Motor neuron (in vitro differentiated cells): Measurements from ENCODE around the gene SGMS2. TPM values are rescaled to one million over a fixed set of nuclear protein-coding genes. Genes with fewer than 3 reads are reported as not detected.

Source experiments
- ATAC-seq, 8 experiments: fragments of 200-7000 bp; cut with Tn5 transposase; replicated peaks in 6 of 8; 2 replicates each; pipeline ENCODE4 v1.8.0; 2021; ENCODE audit warnings: mild to moderate bottlenecking in 8 of 8, moderate library complexity in 8 of 8
- H3K27ac ChIP-seq, 2 donors: fragments of 250-450 bp; sonication (Bioruptor Pico); 2 replicates each; pipeline ENCODE4 v1.9.0; 2021; ENCODE audit warnings: antibody characterized with exemption in 2 of 2, mild to moderate bottlenecking in 2 of 2, moderate library complexity in 1 of 2
- H3K4me1 ChIP-seq, 2 donors: fragments of 250-450 bp; sonication (Bioruptor Pico); replicated peaks in 1 of 2; 2 replicates each; pipeline ENCODE4 v1.6.1; 2021; ENCODE audit warnings: antibody characterized with exemption in 2 of 2, mild to moderate bottlenecking in 2 of 2, moderate library complexity in 1 of 2
- H3K4me3 ChIP-seq, 5 donors: fragments of 250-450 bp; sonication (Bioruptor Pico); 2 replicates each; pipeline ENCODE4 v1.9.0; 2021; ENCODE audit warnings: antibody characterized with exemption in 5 of 5, mild to moderate bottlenecking in 5 of 5, moderate library complexity in 4 of 5
- WGBS, 10 experiments: fragments of 450-650 bp; shearing (Covaris generic); methylation state at CpG; one replicate each; pipeline ENCODE4 v1.0.0; 2022; 5-methylcytosine and 5-hydroxymethylcytosine counted together
- in situ Hi-C, 9 experiments: fragments of 400-800 bp; cut with MboI; loops; one replicate each; pipeline ENCODE4 v1.15.0; 2021; ENCODE audit warnings: low sequenced_read_pairs in 9 of 9, low pct_unique_long_range_greater_than_20kb in 2 of 9; ENCODE audit not compliant: unreplicated experiment in 9 of 9
- total RNA-seq, 8 experiments: library from RNA; unstranded; fragments of 300-600 nt; gene quantifications; 2 replicates each; pipeline versions ENCODE4 v1.2.3 to v1.2.4, GENCODE V29; 2022

SGMS2 gene
- total RNA-seq, 8 experiments from 2014 or later: 0.38 to 34.1 (median 2.4) TPM

- peak in 5 of 8 experiments; percentile 32 to 94 (median 71) for ATAC-seq
- Histone ChIP-seq H3K4me1 (no peaks in the 10 kb centered on the region), H3K4me3 (no peak overlapping the region), H3K27ac (no peak overlapping the region)
- in situ Hi-C loops: no loop called here
- 40 to 100% (median 79%) methylated on average over 1 to 5 of the region's 5 CpGs; no CpG with 5 or more reads in 2 of the 10 experiments for WGBS, 10 experiments
These were observed 37.9 kb downstream of the SGMS2 start for GRCh38 chr4:107862658-107863057.

GRCh38 chr4:107863416-107863815 lies 38.7 kb downstream of the SGMS2 start:
- no peaks in the 10 kb centered on the region for H3K4me1 ChIP-seq
- no peak overlapping the region for H3K27ac ChIP-seq
- WGBS, 10 experiments: 76 to 94% (median 88%) methylated on average over 2 of the region's 2 CpGs; no CpG with 5 or more reads in 4 of the 10 experiments
- in situ Hi-C loops: no loop called here
- no peak for ATAC-seq
- no peak overlapping the region for H3K4me3 ChIP-seq

- H3K4me1 ChIP-seq: no peaks in the 10 kb centered on the region
- peak in 5 of 8 experiments; percentile 22 to 69 (median 53) for ATAC-seq
- H3K4me3 ChIP-seq: no peak overlapping the region
- in situ Hi-C loops: no loop called here
- H3K27ac ChIP-seq: no peak overlapping the region
- 40 to 100% (median 80%) methylated on average over 1 to 2 of the region's 2 CpGs; no CpG with 5 or more reads in 1 of the 10 experiments for WGBS, 10 experiments
These were observed 39.2 kb downstream of the SGMS2 start for GRCh38 chr4:107863850-107864371.

GRCh38 chr4:107866726-107867125 lies 42.0 kb downstream of the SGMS2 start:
- 29 to 100% (median 73%) methylated on average over 1 of the region's 1 CpG; no CpG with 5 or more reads in 1 of the 10 experiments for WGBS, 10 experiments
- in situ Hi-C loops: no loop called here
- Histone ChIP-seq H3K27ac (no peak overlapping the region), H3K4me1 (no peaks in the 10 kb centered on the region), H3K4me3 (no peak overlapping the region)
- ATAC-seq: no peak

GRCh38 chr4:107870236-107870635 lies 45.5 kb downstream of the SGMS2 start:
- Histone ChIP-seq H3K4me3 (no peak overlapping the region), H3K4me1 (no peaks in the 10 kb centered on the region), H3K27ac (no peak overlapping the region)
- ATAC-seq: no peak
- 66 to 100% (median 94%) methylated on average over 1 to 6 of the region's 6 CpGs for WGBS, 10 experiments
- in situ Hi-C loops: no loop called here

GRCh38 chr4:107870916-107871786 lies 46.4 kb downstream of the SGMS2 start:
- H3K27ac ChIP-seq: no peak overlapping the region
- 65 to 90% (median 81%) methylated on average over 4 to 8 of the region's 8 CpGs for WGBS, 10 experiments
- H3K4me1 ChIP-seq: no peaks in the 10 kb centered on the region
- ATAC-seq: peak in 1 of 8 experiments; percentile 44
- in situ Hi-C loops: no loop called here
- H3K4me3 ChIP-seq: no peak overlapping the region

GRCh38 chr4:107874024-107874423 lies 49.3 kb downstream of the SGMS2 start:
- no peaks in the 10 kb centered on the region for H3K4me1 ChIP-seq
- no peak overlapping the region for H3K27ac ChIP-seq
- 67 to 100% (median 88%) methylated on average over 2 to 3 of the region's 3 CpGs for WGBS, 10 experiments
- in situ Hi-C loops: no loop called here
- peak in 2 of 8 experiments; percentile 19 to 93 for ATAC-seq
- H3K4me3 ChIP-seq: no peak overlapping the region

- Histone ChIP-seq H3K4me3 (no peak overlapping the region), H3K27ac (no peak overlapping the region), H3K4me1 (no peaks in the 10 kb centered on the region)
- 67 to 100% (median 100%) methylated on average over 1 of the region's 1 CpG; no CpG with 5 or more reads in 2 of the 10 experiments for WGBS, 10 experiments
- ATAC-seq: no peak
- in situ Hi-C loops: no loop called here
These were observed 51.4 kb downstream of the SGMS2 start for GRCh38 chr4:107876099-107876498.

- Histone ChIP-seq H3K4me1 (no peaks in the 10 kb centered on the region), H3K4me3 (no peak overlapping the region), H3K27ac (no peak overlapping the region)
- no peak for ATAC-seq
- 45 to 96% (median 73%) methylated on average over 1 to 3 of the region's 3 CpGs for WGBS, 10 experiments
- in situ Hi-C loops: no loop called here
These were observed 52.6 kb downstream of the SGMS2 start for GRCh38 chr4:107877361-107877760.

- Histone ChIP-seq H3K4me3 (no peak overlapping the region), H3K4me1 (no peaks in the 10 kb centered on the region), H3K27ac (no peak overlapping the region)
- ATAC-seq: no peak
- in situ Hi-C loops: no loop called here
These were observed 61.1 kb downstream of the SGMS2 start for GRCh38 chr4:107885865-107886264.

- 0 to 67% (median 46%) methylated on average over 1 to 2 of the region's 2 CpGs; no CpG with 5 or more reads in 1 of the 10 experiments for WGBS, 10 experiments
- H3K4me3 ChIP-seq: no peak overlapping the region
- H3K27ac ChIP-seq: no peak overlapping the region
- no peak for ATAC-seq
- no peaks in the 10 kb centered on the region for H3K4me1 ChIP-seq
- in situ Hi-C loops: no loop called here
These were observed 63.5 kb downstream of the SGMS2 start for GRCh38 chr4:107888237-107888636.

- Histone ChIP-seq H3K4me1 (no peaks in the 10 kb centered on the region), H3K4me3 (no peak overlapping the region), H3K27ac (no peak overlapping the region)
- no peak for ATAC-seq
- 50 to 100% (median 87%) methylated on average over 1 to 2 of the region's 2 CpGs for WGBS, 10 experiments
- in situ Hi-C loops: no loop called here
These were observed 66.0 kb downstream of the SGMS2 start for GRCh38 chr4:107890779-107891178.

- Histone ChIP-seq H3K4me1 (no peaks in the 10 kb centered on the region), H3K4me3 (no peak overlapping the region), H3K27ac (no peak overlapping the region)
- in situ Hi-C loops: no loop called here
- ATAC-seq: no peak
These were observed 66.6 kb downstream of the SGMS2 start for GRCh38 chr4:107891299-107891698.
